ENCODE data around the gene PTGER1. TPM values are rescaled to one million over a fixed set of nuclear protein-coding genes. Genes with fewer than 3 reads are reported as not detected.
"Not testable (repeated sequence)": the region's sequence is repeated elsewhere in the genome, so short reads cannot be mapped to it uniquely, and the experiment has no call there.

PTGER1 gene
- total RNA-seq, 2 experiments from 2014 or later = 0.19 to 0.27 TPM

GRCh38 chr19:14512406-14512961 is 37.3 kb upstream of the PTGER1 start:
- H3K27me3 Mint-ChIP-seq = no peaks in the 10 kb centered on the region
- POLR2A ChIA-PET = interaction anchor here (0.6 kb wide), 1 partner anchor 637 kb away, joined by 6 read pairs; no protein-coding TSS in a partner anchor
- no peak overlapping the region for H3K27ac Mint-ChIP-seq
- CTCF ChIA-PET = interaction anchor here (0.5 to 0.6 kb wide), 3 partner anchors 14 to 146 kb away, joined by 3 to 4 read pairs (median 3); no protein-coding TSS in a partner anchor
- H3K4me3 Mint-ChIP-seq = no peak overlapping the region
- peaks cover 64% of the 10 kb centered on the region for H3K4me1 Mint-ChIP-seq
- H3K9me3 Mint-ChIP-seq = no peaks in the 10 kb centered on the region
- no peak for DNase-seq
- H3K36me3 Mint-ChIP-seq (ENCODE audit: low read depth) = peaks cover 30% of the 10 kb centered on the region

GRCh38 chr19:14511229-14511593 is 36.1 kb upstream of the PTGER1 start:
- no peaks in the 10 kb centered on the region for H3K9me3 Mint-ChIP-seq
- H3K27ac Mint-ChIP-seq = no peak overlapping the region
- ChIA-PET CTCF (interaction anchor here (0.7 to 1.2 kb wide), 2 partner anchors 12 to 797 kb away, joined by 3 to 4 read pairs; no protein-coding TSS in a partner anchor), POLR2A (interaction anchor here (0.6 kb wide), 1 partner anchor 22 kb away, joined by 3 read pairs; no protein-coding TSS in a partner anchor)
- no peaks in the 10 kb centered on the region for H3K27me3 Mint-ChIP-seq
- peaks cover 18% of the 10 kb centered on the region for H3K36me3 Mint-ChIP-seq (ENCODE audit: low read depth)
- no peak overlapping the region for H3K4me3 Mint-ChIP-seq
- H3K4me1 Mint-ChIP-seq = peaks cover 69% of the 10 kb centered on the region
- DNase-seq = no peak

- H3K4me3 Mint-ChIP-seq = no peak overlapping the region
- H3K27me3 Mint-ChIP-seq = no peaks in the 10 kb centered on the region
- H3K4me1 Mint-ChIP-seq = peaks cover 69% of the 10 kb centered on the region
- H3K9me3 Mint-ChIP-seq = no peaks in the 10 kb centered on the region
- no peak for DNase-seq
- H3K27ac Mint-ChIP-seq = peak overlapping the region; percentile 60
- ChIA-PET POLR2A (no interaction called here), CTCF (interaction anchor here (0.6 to 1.2 kb wide), 4 partner anchors 12 to 796 kb away, joined by 3 to 4 read pairs (median 4); no protein-coding TSS in a partner anchor)
- H3K36me3 Mint-ChIP-seq (ENCODE audit: low read depth) = peaks cover 12% of the 10 kb centered on the region
These were observed 35.4 kb upstream of the PTGER1 start for GRCh38 chr19:14510311-14511228.

GRCh38 chr19:14507704-14508542 is 32.8 kb upstream of the PTGER1 start:
- H3K4me1 Mint-ChIP-seq = peaks cover 64% of the 10 kb centered on the region
- H3K27me3 Mint-ChIP-seq = peaks cover 1% of the 10 kb centered on the region
- no peak overlapping the region for H3K4me3 Mint-ChIP-seq
- DNase-seq = no peak
- no peaks in the 10 kb centered on the region for H3K36me3 Mint-ChIP-seq (ENCODE audit: low read depth)
- peak overlapping the region; percentile 93 for H3K27ac Mint-ChIP-seq
- no peaks in the 10 kb centered on the region for H3K9me3 Mint-ChIP-seq
- POLR2A ChIA-PET = no interaction called here
- CTCF ChIA-PET = interaction anchor here (1.3 to 2.1 kb wide), 6 partner anchors 9 to 371 kb away, joined by 4 to 7 read pairs (median 6); partner anchors contain the start of genes ASF1B and DNAJB1

- Mint-ChIP-seq H3K36me3 (ENCODE audit: low read depth) (no peaks in the 10 kb centered on the region), H3K4me3 (peak overlapping the region; percentile 22), H3K4me1 (peaks cover 53% of the 10 kb centered on the region), H3K9me3 (no peaks in the 10 kb centered on the region), H3K27ac (peak overlapping the region; percentile 93), H3K27me3 (peaks cover 1% of the 10 kb centered on the region)
- CTCF ChIA-PET = interaction anchor here (0.6 to 2.1 kb wide), 9 partner anchors 8 to 1591 kb away, joined by 3 to 8 read pairs (median 4); partner anchors contain the start of gene ASF1B
- POLR2A ChIA-PET = interaction anchor here (0.5 kb wide), 1 partner anchor 16 kb away, joined by 3 read pairs; no protein-coding TSS in a partner anchor
- DNase-seq = peak; percentile 78
These were observed 30.5 kb upstream of the PTGER1 start for GRCh38 chr19:14505488-14506239.

- H3K9me3 Mint-ChIP-seq; DNase-seq; POLR2A ChIA-PET; H3K4me3 Mint-ChIP-seq; H3K27me3 Mint-ChIP-seq; H3K27ac Mint-ChIP-seq; H3K36me3 Mint-ChIP-seq (ENCODE audit: low read depth): not testable (repeated sequence)
- CTCF ChIA-PET = interaction anchor here (0.6 to 1.7 kb wide), 8 partner anchors 12 to 1481 kb away, joined by 3 to 4 read pairs (median 3); partner anchors contain the start of gene PTGER1
- peaks cover 46% of the 10 kb centered on the region for H3K4me1 Mint-ChIP-seq
These were observed 29.4 kb upstream of the PTGER1 start for GRCh38 chr19:14504575-14504974.

GRCh38 chr19:14503285-14503684 is 28.1 kb upstream of the PTGER1 start:
- Mint-ChIP-seq H3K27me3 (peaks cover 1% of the 10 kb centered on the region), H3K9me3 (no peaks in the 10 kb centered on the region), H3K4me1 (peaks cover 38% of the 10 kb centered on the region), H3K36me3 (ENCODE audit: low read depth) (no peaks in the 10 kb centered on the region), H3K27ac (no peak overlapping the region), H3K4me3 (no peak overlapping the region)
- ChIA-PET POLR2A (no interaction called here), CTCF (interaction anchor here (0.6 to 1.3 kb wide), 2 partner anchors 18 to 24 kb away, joined by 3 to 5 read pairs; no protein-coding TSS in a partner anchor)
- no peak for DNase-seq

GRCh38 chr19:14502334-14503092 is 27.4 kb upstream of the PTGER1 start:
- POLR2A ChIA-PET = no interaction called here
- H3K9me3 Mint-ChIP-seq = no peaks in the 10 kb centered on the region

GRCh38 chr19:14497228-14497921 is 22.2 kb upstream of the PTGER1 start:
- no peak overlapping the region for H3K27ac Mint-ChIP-seq
- ChIA-PET POLR2A (no interaction called here), CTCF (interaction anchor here (0.6 to 6.8 kb wide), 8 partner anchors 8 to 361 kb away, joined by 3 to 45 read pairs (median 3); partner anchors contain the start of gene ASF1B)
- H3K9me3 Mint-ChIP-seq = no peaks in the 10 kb centered on the region
- DNase-seq = no peak
- H3K27me3 Mint-ChIP-seq = no peaks in the 10 kb centered on the region
- peak overlapping the region; percentile 83 for H3K4me3 Mint-ChIP-seq
- peaks cover 4% of the 10 kb centered on the region for H3K36me3 Mint-ChIP-seq (ENCODE audit: low read depth)
- H3K4me1 Mint-ChIP-seq = peaks cover 25% of the 10 kb centered on the region

More at GRCh38 chr19:14502334-14503092, 27.4 kb upstream of the PTGER1 start:
- H3K4me3 Mint-ChIP-seq = no peak overlapping the region
- peaks cover 31% of the 10 kb centered on the region for H3K4me1 Mint-ChIP-seq
- no peaks in the 10 kb centered on the region for H3K36me3 Mint-ChIP-seq (ENCODE audit: low read depth)
- CTCF ChIA-PET = interaction anchor here (0.8 to 1.3 kb wide), 2 partner anchors 24 to 355 kb away, joined by 3 read pairs; no protein-coding TSS in a partner anchor
- DNase-seq = no peak
- H3K27me3 Mint-ChIP-seq = peaks cover 1% of the 10 kb centered on the region
- H3K27ac Mint-ChIP-seq = no peak overlapping the region

- POLR2A ChIA-PET = no interaction called here
- CTCF ChIA-PET = interaction anchor here (0.6 to 6.8 kb wide), 6 partner anchors 9 to 360 kb away, joined by 3 to 45 read pairs (median 3); partner anchors contain the start of gene ASF1B
- peaks cover 4% of the 10 kb centered on the region for H3K36me3 Mint-ChIP-seq (ENCODE audit: low read depth)
- H3K9me3 Mint-ChIP-seq = no peaks in the 10 kb centered on the region
- peaks cover 25% of the 10 kb centered on the region for H3K4me1 Mint-ChIP-seq
- DNase-seq = no peak
- no peaks in the 10 kb centered on the region for H3K27me3 Mint-ChIP-seq
- H3K27ac Mint-ChIP-seq = peak overlapping the region; percentile 83
- peak overlapping the region; percentile 83 for H3K4me3 Mint-ChIP-seq
These were observed 21.7 kb upstream of the PTGER1 start for GRCh38 chr19:14496834-14497227.

Measured in activated CD4-positive, alpha-beta T cell treated with anti-CD3 and anti-CD28 coated beads, Interleukin-2, amount 10 ng/mL, durations not matched to agents 7 days and 5 days (primary cell).